Neural cell (in vitro differentiated cells): ENCODE results near the gene PROK2. TPM values are rescaled to one million over a fixed set of nuclear protein-coding genes. Genes with fewer than 3 reads are reported as not detected.

Experiments
- H2AFZ ChIP-seq: fragments of 200-600, 300-800 bp; sonication (generic), shearing (Covaris generic); 2 replicates; pipeline ENCODE4 v1.6.0; 2014; ENCODE audit warnings: low read depth, mild to moderate bottlenecking, antibody characterized with exemption, low read length, moderate library complexity
- H3F3A ChIP-seq: fragments of 200-600 bp; shearing (Covaris generic); 2 replicates; pipeline ENCODE4 v1.6.1; 2016; ENCODE audit warnings: mild to moderate bottlenecking, moderate library complexity, mixed read lengths, antibody characterized with exemption, low read length; ENCODE audit not compliant: insufficient read depth, poor library complexity, severe bottlenecking
- H3K27ac ChIP-seq: fragments of 200-600, 300-800 bp; sonication (generic), shearing (Covaris generic); 2 replicates; pipeline ENCODE4 v1.5.1; 2014; ENCODE audit warnings: mild to moderate bottlenecking, low read length, moderate library complexity
- H3K27me3 ChIP-seq: fragments of 300-800, 200-600 bp; sonication (generic), shearing (Covaris generic); 2 replicates; pipeline ENCODE4 v1.6.0; 2014; ENCODE audit warnings: mild to moderate bottlenecking, low read depth, low read length, moderate library complexity; ENCODE audit not compliant: insufficient read depth
- H3K36me3 ChIP-seq: fragments of 300-800, 200-600 bp; sonication (generic), shearing (Covaris generic); 2 replicates; pipeline ENCODE4 v1.5.1; 2014; ENCODE audit warnings: mild to moderate bottlenecking, antibody characterized with exemption, low read length, moderate library complexity; ENCODE audit not compliant: insufficient read depth
- H3K4me2 ChIP-seq: fragments of 300-800, 200-600 bp; sonication (generic), shearing (Covaris generic); 2 replicates; pipeline ENCODE4 v1.6.0; 2014; ENCODE audit warnings: mild to moderate bottlenecking, low read length
- H3K4me3 ChIP-seq: fragments of 300-800, 200-600 bp; sonication (generic), shearing (Covaris generic); 2 replicates; pipeline ENCODE4 v1.5.1; 2014; ENCODE audit warnings: mild to moderate bottlenecking, low read length, moderate library complexity
- H3K79me2 ChIP-seq: fragments of 200-600 bp; shearing (Covaris generic); replicated peaks from 2 replicates; pipeline ENCODE4 v1.6.0; 2014; ENCODE audit warnings: mild to moderate bottlenecking, low read length, moderate library complexity; ENCODE audit not compliant: insufficient read depth
- H3K9ac ChIP-seq: fragments of 300-800, 200-600 bp; sonication (generic), shearing (Covaris generic); 2 replicates; pipeline ENCODE4 v1.6.1; 2016; ENCODE audit warnings: mild to moderate bottlenecking, low read length, mixed read lengths
- H3K9me2 ChIP-seq: fragments of 200-600 bp; shearing (Covaris generic); 2 replicates; pipeline ENCODE4 v1.6.1; 2016; ENCODE audit warnings: mild to moderate bottlenecking, low read length, mixed read lengths; ENCODE audit not compliant: insufficient read depth
- H3K9me3 ChIP-seq: fragments of 200-600, 300-800 bp; sonication (generic), shearing (Covaris generic); 2 replicates; pipeline ENCODE4 v1.6.1; 2016; ENCODE audit warnings: mild to moderate bottlenecking, mixed run types, low read length, moderate library complexity, mixed read lengths
- H4K20me1 ChIP-seq: fragments of 200-600 bp; shearing (Covaris generic); 2 replicates; pipeline ENCODE4 v1.6.1; 2016; ENCODE audit warnings: mild to moderate bottlenecking, mixed run types; ENCODE audit not compliant: insufficient read depth
- CTCF ChIP-seq: fragments of 450-650 bp; IDR thresholded peaks from 2 replicates; pipeline ENCODE4 v1.5.1; 2014; ENCODE audit warnings: antibody characterized with exemption, mild to moderate bottlenecking, moderate library complexity; ENCODE audit not compliant: poor library complexity, severe bottlenecking
- EP300 ChIP-seq: fragments of 450-650 bp; conservative IDR thresholded peaks from 2 replicates; pipeline ENCODE4 v1.6.1; 2014; ENCODE audit warnings: antibody characterized with exemption, mild to moderate bottlenecking, moderate library complexity; ENCODE audit not compliant: poor library complexity, severe bottlenecking
- EZH2 ChIP-seq: fragments of 200-600, 300-800 bp; shearing (Covaris generic), sonication (generic); IDR thresholded peaks from 2 replicates; pipeline ENCODE4 v1.6.1; 2014; ENCODE audit warnings: antibody characterized with exemption, low read length, borderline replicate concordance, mild to moderate bottlenecking; ENCODE audit not compliant: insufficient read depth, poor library complexity, severe bottlenecking
- MXI1 ChIP-seq: fragments of 450-650 bp; conservative IDR thresholded peaks from 2 replicates; pipeline ENCODE4 v1.6.1; 2014; ENCODE audit warnings: antibody characterized with exemption, mild to moderate bottlenecking; ENCODE audit not compliant: poor library complexity, severe bottlenecking
- POLR2AphosphoS5 ChIP-seq: IDR thresholded peaks from 2 replicates; pipeline ENCODE4 v1.6.1; 2012
- RAD21 ChIP-seq: fragments of 450-650 bp; conservative IDR thresholded peaks from 2 replicates; pipeline ENCODE4 v1.6.1; 2014; ENCODE audit warnings: antibody characterized with exemption, mild to moderate bottlenecking, moderate library complexity
- REST ChIP-seq: IDR thresholded peaks from 2 replicates; pipeline ENCODE4 v1.6.1; 2012; ENCODE audit warnings: borderline replicate concordance
- SMC3 ChIP-seq: fragments of 450-650 bp; conservative IDR thresholded peaks from 2 replicates; pipeline ENCODE4 v1.6.1; 2014; ENCODE audit warnings: antibody characterized with exemption, mild to moderate bottlenecking, moderate library complexity; ENCODE audit not compliant: poor library complexity
- TAF1 ChIP-seq: IDR thresholded peaks from 2 replicates; pipeline ENCODE4 v1.6.1; 2012; ENCODE audit warnings: low read depth
- polyA plus RNA-seq: library from polyadenylated mRNA; depleted of rRNA; stranded (reverse); fragments of >200 nt; gene quantifications from 2 replicates; pipeline ENCODE4 v1.2.3, GENCODE V29; 2014

The PROK2 gene
- polyA plus RNA-seq, 1 donor from 2014 or later = 0.30 TPM

- no peak overlapping the region for H3K9ac ChIP-seq
- H3F3A ChIP-seq = no peaks in the 10 kb centered on the region
- H3K4me3 ChIP-seq = no peak overlapping the region
- no peak overlapping the region for H3K4me2 ChIP-seq
- no peaks in the 10 kb centered on the region for H3K9me2 ChIP-seq
- H4K20me1 ChIP-seq = no peaks in the 10 kb centered on the region
- no peaks in the 10 kb centered on the region for H3K27me3 ChIP-seq
- no peaks in the 10 kb centered on the region for H3K9me3 ChIP-seq
- H3K27ac ChIP-seq = no peak overlapping the region
- H3K79me2 ChIP-seq = no peaks in the 10 kb centered on the region
- no peak overlapping the region for H2AFZ ChIP-seq
- H3K36me3 ChIP-seq = no peaks in the 10 kb centered on the region
- TF ChIP-seq POLR2AphosphoS5 (no peak), EZH2 (no peak), MXI1 (no peak), RAD21 (no peak)
These were observed 24.5 kb upstream of the PROK2 start for GRCh38 chr3:71809321-71810026.

GRCh38 chr3:71806736-71807135, 21.8 kb upstream of the PROK2 start:
- H3K27me3 ChIP-seq = no peaks in the 10 kb centered on the region
- TF ChIP-seq SMC3 = no peak

GRCh38 chr3:71805691-71806090, 20.7 kb upstream of the PROK2 start:
- Histone ChIP-seq H3K27me3 (no peaks in the 10 kb centered on the region), H3F3A (no peaks in the 10 kb centered on the region), H3K9ac (no peak overlapping the region), H3K4me2 (no peak overlapping the region), H3K79me2 (no peaks in the 10 kb centered on the region), H2AFZ (no peak overlapping the region), H3K9me3 (no peaks in the 10 kb centered on the region), H3K36me3 (no peaks in the 10 kb centered on the region), H3K27ac (no peak overlapping the region), H3K9me2 (no peaks in the 10 kb centered on the region), H3K4me3 (no peak overlapping the region), H4K20me1 (no peaks in the 10 kb centered on the region)
- TF ChIP-seq EZH2 = no peak
- no peak for TF ChIP-seq MXI1
- TF ChIP-seq SMC3 = no peak
- no peak for TF ChIP-seq RAD21
- TF ChIP-seq TAF1 = no peak
- no peak for TF ChIP-seq EP300
- TF ChIP-seq POLR2AphosphoS5 = no peak
- TF ChIP-seq CTCF = no peak
- TF ChIP-seq REST = no peak

More at GRCh38 chr3:71806736-71807135, 21.8 kb upstream of the PROK2 start:
- Histone ChIP-seq H3K9me2 (no peaks in the 10 kb centered on the region), H3K4me2 (no peak overlapping the region), H3K9ac (no peak overlapping the region), H3K27ac (no peak overlapping the region), H3K4me3 (no peak overlapping the region), H3F3A (no peaks in the 10 kb centered on the region), H2AFZ (no peak overlapping the region), H4K20me1 (no peaks in the 10 kb centered on the region), H3K36me3 (no peaks in the 10 kb centered on the region), H3K79me2 (no peaks in the 10 kb centered on the region), H3K9me3 (no peaks in the 10 kb centered on the region)
